Tibial nerve (tissue), 4 donors: ENCODE data around the gene NIPAL3. TPM values are rescaled to one million over a fixed set of nuclear protein-coding genes. Genes with fewer than 3 reads are reported as not detected.

Experiments used
- DNase-seq, 2 donors: peaks; one replicate each; pipeline ENCODE4 v3.0.0-alpha.2; 2019; ENCODE audit warnings: low spot score in 2 of 2
- H3K27ac ChIP-seq, 4 donors: fragments of 200-600 bp; sonication (generic) in 3 of 4; one replicate each; pipeline ENCODE4 v1.5.1; 2017 to 2019; ENCODE audit warnings: mild to moderate bottlenecking in 1 of 4
- H3K27me3 ChIP-seq, 2 donors: fragments of 200-600 bp; sonication (generic) in 1 of 2; one replicate each; pipeline versions ENCODE4 v1.5.1 to v1.6.0; 2017 to 2019
- H3K36me3 ChIP-seq, 3 donors: fragments of 200-600 bp; sonication (generic); one replicate each; pipeline ENCODE4 v1.5.1; 2018 to 2019
- H3K4me1 ChIP-seq, 4 donors: fragments of 200-600 bp; sonication (generic) in 3 of 4; one replicate each; pipeline ENCODE4 v1.5.1; 2017 to 2019
- H3K4me3 ChIP-seq, 4 donors: fragments of 200-600 bp; sonication (generic) in 3 of 4; one replicate each; pipeline ENCODE4 v1.5.1; 2017 to 2019; ENCODE audit warnings: mild to moderate bottlenecking in 1 of 4, moderate library complexity in 1 of 4
- H3K9me3 ChIP-seq, 4 donors: fragments of 200-600 bp; sonication (generic) in 3 of 4; one replicate each; pipeline ENCODE4 v1.5.1; 2017 to 2019
- CTCF ChIP-seq, 5 experiments: fragments of 200-600 bp in 3 of 5; fragments of 450-650 bp in 2 of 5; sonication (generic) in 3 of 5; IDR thresholded peaks; one replicate each; pipeline ENCODE4 v1.5.1; 2016 to 2019; ENCODE audit warnings: antibody characterized with exemption in 5 of 5, mild to moderate bottlenecking in 3 of 5, moderate library complexity in 2 of 5
- EP300 ChIP-seq, 2 donors: sonication (generic); formaldehyde crosslinking; IDR thresholded peaks; one replicate each; pipeline ENCODE4 v1.6.1; 2017; ENCODE audit warnings: antibody characterized with exemption in 2 of 2, mild to moderate bottlenecking in 1 of 2
- POLR2A ChIP-seq, 2 donors: fragments of 450-650 bp; IDR thresholded peaks; one replicate each; pipeline ENCODE4 v1.6.1; 2017; ENCODE audit warnings: antibody characterized with exemption in 2 of 2, mild to moderate bottlenecking in 2 of 2, moderate library complexity in 2 of 2
- WGBS, 2 donors: methylation state at CpG; one replicate each; pipeline ENCODE4 v1.1.5; 2018; 5-methylcytosine and 5-hydroxymethylcytosine counted together
- total RNA-seq, 4 donors: library from RNA; depleted of rRNA; stranded (reverse); fragments of >200 nt; gene quantifications; one replicate each; pipeline ENCODE4 v1.1.0, GENCODE V29; 2016

Gene NIPAL3
- total RNA-seq, 4 donors from 2014 or later: 16.5 to 41.1 (median 30.1) TPM

GRCh38 chr1:24386241-24386640 lies 29.4 kb upstream of the NIPAL3 start:
- H3K4me3 ChIP-seq: no peak overlapping the region
- WGBS, 2 donors: 71 to 81% methylated on average over 9 of the region's 9 CpGs
- H3K4me1 ChIP-seq: peaks cover 0 to 15% (median 0%) of the 10 kb centered on the region in 4 donors
- TF ChIP-seq EP300 (IDR thresholded peaks at IDR 0.05) (no peak), POLR2A (IDR thresholded peaks at IDR 0.05) (no peak), CTCF (IDR thresholded peaks at IDR 0.05) (no peak)
- H3K36me3 ChIP-seq: peaks cover 0 to 17% (median 0%) of the 10 kb centered on the region in 3 donors
- no peak for DNase-seq
- no peak overlapping the region for H3K27ac ChIP-seq
- H3K9me3 ChIP-seq: no peaks in the 10 kb centered on the region
- no peaks in the 10 kb centered on the region for H3K27me3 ChIP-seq

- 93 to 94% methylated on average over 11 of the region's 11 CpGs for WGBS, 2 donors
- no peak overlapping the region for H3K27ac ChIP-seq
- TF ChIP-seq EP300 (IDR thresholded peaks at IDR 0.05) (no peak), CTCF (IDR thresholded peaks at IDR 0.05) (no peak), POLR2A (IDR thresholded peaks at IDR 0.05) (no peak)
- peaks cover 0 to 20% (median 3%) of the 10 kb centered on the region in 4 donors for H3K4me1 ChIP-seq
- no peak for DNase-seq
- no peaks in the 10 kb centered on the region for H3K27me3 ChIP-seq
- peaks cover 0 to 12% (median 0%) of the 10 kb centered on the region in 3 donors for H3K36me3 ChIP-seq
- no peaks in the 10 kb centered on the region for H3K9me3 ChIP-seq
- H3K4me3 ChIP-seq: no peak overlapping the region
These were observed 28.7 kb upstream of the NIPAL3 start for GRCh38 chr1:24386931-24387330.

GRCh38 chr1:24387636-24388175 lies 27.9 kb upstream of the NIPAL3 start:
- H3K27ac ChIP-seq: no peak overlapping the region
- WGBS, 2 donors: 82 to 84% methylated on average over 1 of the region's 1 CpG
- no peak overlapping the region for H3K4me3 ChIP-seq
- H3K36me3 ChIP-seq: peaks cover 0 to 4% (median 0%) of the 10 kb centered on the region in 3 donors
- DNase-seq: no peak
- no peaks in the 10 kb centered on the region for H3K27me3 ChIP-seq
- TF ChIP-seq EP300 (IDR thresholded peaks at IDR 0.05) (no peak), CTCF (IDR thresholded peaks at IDR 0.05) (no peak), POLR2A (IDR thresholded peaks at IDR 0.05) (no peak)
- no peaks in the 10 kb centered on the region for H3K9me3 ChIP-seq
- peaks cover 0 to 27% (median 4%) of the 10 kb centered on the region in 4 donors for H3K4me1 ChIP-seq

GRCh38 chr1:24388331-24388885 lies 27.2 kb upstream of the NIPAL3 start:
- Histone ChIP-seq H3K27ac (no peak overlapping the region), H3K4me1 (peaks cover 0 to 27% (median 4%) of the 10 kb centered on the region in 4 donors), H3K27me3 (no peaks in the 10 kb centered on the region), H3K4me3 (no peak overlapping the region), H3K36me3 (no peaks in the 10 kb centered on the region), H3K9me3 (no peaks in the 10 kb centered on the region)
- whole genome bisulfite sequencing, 2 donors: 83 to 89% methylated on average over 8 of the region's 8 CpGs
- DNase-seq: no peak
- TF ChIP-seq EP300 (IDR thresholded peaks at IDR 0.05) (no peak), POLR2A (IDR thresholded peaks at IDR 0.05) (no peak), CTCF (IDR thresholded peaks at IDR 0.05) (no peak)

GRCh38 chr1:24389231-24389678 lies 26.3 kb upstream of the NIPAL3 start:
- H3K27me3 ChIP-seq: no peaks in the 10 kb centered on the region
- peaks cover 0 to 22% (median 4%) of the 10 kb centered on the region in 4 donors for H3K4me1 ChIP-seq
- no peak for TF ChIP-seq POLR2A (IDR thresholded peaks at IDR 0.05)
- TF ChIP-seq CTCF (IDR thresholded peaks at IDR 0.05): no peak
- no peak for TF ChIP-seq EP300 (IDR thresholded peaks at IDR 0.05)
- no peaks in the 10 kb centered on the region for H3K36me3 ChIP-seq
- no peak for DNase-seq
- H3K9me3 ChIP-seq: no peaks in the 10 kb centered on the region
- no peak overlapping the region for H3K27ac ChIP-seq
- WGBS, 2 donors: 92 to 94% methylated on average over 4 of the region's 4 CpGs
- no peak overlapping the region for H3K4me3 ChIP-seq
